Measurements from ENCODE around the gene NR5A1.

The NR5A1 gene

DNA sequence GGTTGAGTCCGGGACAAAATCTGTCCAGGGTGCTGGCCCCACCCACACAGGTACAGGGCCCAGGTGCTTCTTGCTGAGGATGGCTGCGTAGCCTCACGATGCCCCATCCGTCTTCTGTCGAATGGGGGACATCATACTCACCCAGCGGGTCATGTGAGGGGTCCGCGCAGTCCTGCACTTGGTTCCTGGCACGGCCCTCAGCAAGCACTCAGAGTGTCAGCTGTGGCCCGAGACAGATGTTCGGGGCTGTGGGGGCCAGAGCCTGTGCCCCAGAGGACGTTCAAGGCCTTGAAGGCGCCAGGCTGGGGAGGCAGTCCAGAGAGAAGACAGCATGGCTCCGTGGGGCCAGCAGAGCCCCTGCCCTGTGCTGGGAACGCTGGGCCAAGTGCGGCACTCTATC is 27.8 kb downstream of the NR5A1 start:
- DNase-seq = no peak

DNA sequence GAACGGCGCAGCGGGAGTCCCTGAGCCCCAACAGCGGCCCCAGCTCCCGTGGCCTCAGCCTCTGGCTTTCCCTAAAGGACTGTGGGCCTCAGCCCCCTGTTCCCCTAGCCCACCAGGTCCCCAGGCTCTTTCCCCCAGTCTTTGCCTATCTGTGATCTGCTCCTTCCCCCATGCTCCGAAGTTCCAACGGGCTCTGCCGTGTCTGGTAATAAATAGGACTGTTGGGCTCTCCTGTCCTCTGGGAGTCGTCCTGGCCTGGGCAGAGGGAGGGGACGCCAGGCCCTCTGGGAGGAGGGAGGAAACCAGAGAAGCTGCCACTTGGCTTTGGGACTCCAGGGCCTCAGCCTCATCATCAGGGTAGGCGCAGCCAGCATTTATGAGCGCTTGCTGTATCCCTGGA is 28.8 kb downstream of the NR5A1 start:
- DNase-seq = no peak

DNA sequence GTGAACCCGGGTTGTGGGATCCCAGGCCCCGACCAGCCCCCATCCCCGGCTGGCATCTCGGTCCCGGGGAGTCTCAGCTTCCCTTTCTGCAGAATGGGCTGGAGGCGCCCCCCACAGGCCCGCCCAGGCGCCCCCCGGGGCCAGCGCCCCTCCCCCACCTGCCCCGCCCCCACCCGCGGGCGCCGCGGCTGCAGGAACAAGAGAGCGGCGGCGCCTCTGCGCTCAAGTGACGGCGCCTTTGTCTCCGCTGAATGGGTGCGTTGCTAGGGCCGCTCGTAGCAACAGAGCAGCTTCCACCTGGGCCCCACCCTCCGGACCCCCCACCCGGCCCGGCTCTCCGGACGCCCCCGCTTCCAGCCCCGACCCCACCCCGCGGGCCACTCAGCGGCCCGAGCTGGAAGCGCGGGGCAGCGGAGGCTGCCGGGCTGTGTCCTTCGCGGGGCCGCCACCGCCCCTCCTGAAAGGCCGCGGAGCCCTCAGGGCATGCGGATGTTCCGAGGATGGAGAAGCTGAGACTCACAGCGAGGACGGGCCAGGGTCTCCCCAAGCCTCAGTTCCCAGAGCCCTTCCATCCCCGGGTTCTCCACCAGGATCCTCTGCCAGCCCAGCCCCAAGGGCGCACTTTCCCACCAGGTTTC is 29.4 kb downstream of the NR5A1 start:
- no peak for DNase-seq

DNA sequence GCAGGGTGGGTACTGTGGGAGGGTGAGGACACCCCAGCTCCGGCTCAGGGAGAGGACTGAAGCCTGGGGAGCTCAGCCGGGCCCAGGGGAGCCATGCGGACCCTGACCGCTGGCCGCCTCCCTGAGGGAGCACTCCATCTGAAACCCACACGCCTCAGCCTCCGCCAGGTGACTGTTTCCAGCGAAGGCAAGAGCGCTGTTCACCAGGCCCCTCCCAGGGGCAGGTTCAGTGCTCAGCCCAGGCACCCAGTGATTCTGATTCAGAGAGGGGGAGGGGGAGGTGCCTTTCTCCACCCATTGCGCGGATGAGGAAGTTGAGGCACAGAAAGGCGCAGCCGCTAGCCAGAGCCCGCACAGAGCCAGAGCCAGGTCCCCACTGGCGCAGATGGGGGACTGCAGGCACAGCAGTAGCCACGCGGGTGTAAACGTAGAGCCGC is 30.0 kb downstream of the NR5A1 start:
- no peak for DNase-seq

DNA sequence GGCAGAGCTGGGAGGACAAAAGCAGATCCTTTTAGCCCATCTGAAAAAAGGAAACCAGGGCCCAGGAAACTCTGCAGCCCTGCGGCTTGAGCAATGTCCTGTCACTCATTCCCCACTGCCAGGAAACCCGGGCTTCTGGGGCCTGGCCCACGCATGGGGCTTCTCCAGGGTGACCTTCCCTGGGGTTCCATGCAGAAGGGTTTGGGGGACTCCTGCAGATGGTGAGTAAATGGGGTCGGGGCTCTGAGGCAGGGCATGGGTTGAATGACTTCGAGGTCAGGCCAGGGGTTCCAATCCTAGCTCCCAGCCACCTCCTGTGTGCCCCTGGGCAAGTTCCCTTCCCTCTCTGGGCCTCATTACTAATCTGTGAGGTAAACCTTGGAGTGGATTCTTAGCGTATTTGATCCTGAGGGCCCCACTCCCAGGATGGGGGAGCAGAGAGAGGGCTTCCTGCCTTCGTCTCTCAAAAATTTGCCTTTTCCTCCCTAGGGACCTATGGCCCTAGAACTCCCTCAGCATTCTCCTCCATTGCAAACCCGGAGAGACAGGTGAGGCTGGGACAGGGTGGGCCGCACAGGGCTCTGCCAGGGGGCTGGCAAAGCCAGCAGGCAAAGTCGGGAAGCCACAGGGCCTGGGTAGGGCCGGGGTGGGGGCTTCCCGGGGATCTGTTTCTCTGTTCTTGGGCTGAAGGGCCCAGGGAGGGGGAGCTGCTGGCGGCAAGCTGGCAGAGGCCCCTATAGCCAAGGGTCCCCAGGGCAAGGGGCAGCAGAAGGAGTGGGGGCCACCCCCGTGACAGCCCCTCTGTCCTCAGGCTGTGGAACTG is 31.1 kb downstream of the NR5A1 start:
- DNase-seq = no peak

DNA sequence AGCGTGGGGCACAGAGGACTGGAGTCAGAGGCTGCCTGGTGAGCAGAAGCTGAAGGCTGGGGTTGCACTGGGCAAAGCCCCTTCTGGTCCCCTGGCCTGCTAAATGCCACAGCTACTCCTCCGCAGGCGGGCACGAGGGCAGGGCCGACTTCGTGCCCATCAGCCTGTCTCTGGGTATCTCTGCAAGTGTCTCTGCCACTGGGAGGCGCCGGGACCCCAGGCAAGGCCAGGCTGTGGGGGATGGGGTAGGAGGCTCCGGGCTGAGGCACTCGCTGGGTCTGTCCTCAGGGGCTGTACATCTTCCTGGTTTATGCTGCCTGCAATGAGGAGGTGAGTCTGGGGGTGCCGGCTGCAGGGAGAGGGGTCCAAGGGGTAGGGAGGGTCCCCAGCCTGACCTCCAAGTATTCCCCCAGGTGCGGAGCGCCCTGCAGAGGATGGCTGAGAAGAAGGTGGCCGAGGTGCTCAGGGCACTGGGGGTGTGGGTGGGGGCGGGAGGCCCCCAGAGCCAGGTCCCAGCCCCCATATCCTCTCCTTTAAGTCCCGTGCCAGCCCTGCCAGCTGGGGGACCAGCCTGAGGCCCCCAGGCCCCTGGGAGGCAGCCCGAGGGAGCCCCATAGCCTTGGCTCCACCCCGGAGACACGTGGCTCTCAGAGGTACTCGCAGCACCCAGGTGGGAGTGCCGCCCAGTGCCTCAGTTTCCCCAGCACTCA is 31.9 kb downstream of the NR5A1 start:
- DNase-seq = no peak

DNA sequence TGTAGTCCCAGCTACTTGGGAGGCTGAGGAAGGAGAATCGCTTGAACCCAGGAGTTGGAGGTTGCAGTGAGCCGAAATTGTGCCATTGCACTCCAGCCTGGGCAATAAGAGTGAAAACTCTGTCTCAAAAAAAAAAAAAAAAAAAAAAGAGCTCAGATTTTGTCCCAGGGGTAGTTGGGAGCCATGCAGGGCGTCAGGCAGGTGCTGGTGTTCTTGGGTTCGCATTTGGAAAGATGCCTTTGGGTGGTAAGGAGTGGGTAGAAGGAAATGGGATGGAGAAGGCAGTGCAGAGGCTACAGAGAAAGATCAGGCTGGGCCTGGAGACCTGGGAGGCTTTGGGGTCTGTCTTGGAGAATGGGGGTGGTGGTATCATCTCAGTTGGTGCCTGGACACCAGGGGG is 33.0 kb downstream of the NR5A1 start:
- no peak for DNase-seq

DNA sequence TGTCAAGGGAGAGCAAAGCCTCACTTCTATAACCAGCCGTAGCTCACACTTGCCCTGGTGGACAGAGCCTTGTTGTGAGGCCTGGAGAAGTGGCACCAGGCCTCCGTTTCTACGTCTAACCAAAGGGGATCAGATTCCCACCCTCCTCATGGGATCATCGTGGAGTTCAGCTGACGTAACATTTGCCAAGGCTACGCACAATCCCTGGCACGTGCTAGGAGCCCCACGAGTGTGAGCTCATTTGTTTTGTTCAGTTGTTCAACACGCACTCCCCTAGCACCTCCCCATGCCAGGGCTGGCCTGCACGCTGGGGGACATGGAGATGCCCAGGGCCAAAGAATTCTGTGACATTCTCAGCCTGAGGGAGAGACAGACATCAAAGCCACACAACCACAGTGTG is 33.9 kb downstream of the NR5A1 start:
- no peak for DNase-seq

DNA sequence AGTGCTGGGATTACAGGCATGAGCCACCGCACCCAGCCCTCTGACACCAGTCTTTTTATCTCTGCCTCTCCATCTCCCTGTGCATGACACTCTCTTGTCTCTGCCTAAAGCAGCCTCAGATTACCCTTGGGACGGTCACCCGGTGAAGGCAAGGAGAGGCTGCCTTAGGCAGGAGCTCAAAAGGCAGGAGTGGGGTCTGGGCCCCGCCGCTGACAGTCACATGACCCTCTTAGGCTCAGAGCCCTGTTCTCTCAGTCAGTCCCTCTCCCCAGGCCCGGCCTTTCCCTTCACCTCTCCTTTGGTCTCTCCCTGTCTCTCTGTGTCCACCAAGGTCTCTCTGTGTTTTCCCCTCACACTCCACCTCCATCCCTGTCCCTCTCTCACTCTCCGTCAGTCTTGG is 34.4 kb downstream of the NR5A1 start:
- no peak for DNase-seq

DNA sequence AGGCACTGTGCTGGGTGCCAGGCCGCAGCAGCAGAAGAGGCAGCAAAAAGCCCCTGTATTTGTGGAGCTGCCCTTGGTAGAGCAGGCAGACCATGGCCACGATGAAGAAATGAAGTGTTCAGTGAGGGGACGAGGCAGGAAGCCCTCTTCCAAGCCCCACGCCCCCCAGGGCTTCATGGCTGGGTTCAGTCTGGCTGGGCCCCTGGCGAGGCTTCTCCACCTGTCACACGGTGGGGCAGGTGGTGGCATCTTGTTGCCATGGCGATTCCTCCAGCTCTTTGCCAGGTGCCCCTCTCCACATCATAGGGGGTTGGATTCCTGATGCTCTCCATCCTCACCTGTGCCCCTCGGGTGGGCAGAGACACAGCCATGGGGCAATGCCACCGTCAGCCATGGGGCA is 35.4 kb downstream of the NR5A1 start:
- no peak for DNase-seq

DNA sequence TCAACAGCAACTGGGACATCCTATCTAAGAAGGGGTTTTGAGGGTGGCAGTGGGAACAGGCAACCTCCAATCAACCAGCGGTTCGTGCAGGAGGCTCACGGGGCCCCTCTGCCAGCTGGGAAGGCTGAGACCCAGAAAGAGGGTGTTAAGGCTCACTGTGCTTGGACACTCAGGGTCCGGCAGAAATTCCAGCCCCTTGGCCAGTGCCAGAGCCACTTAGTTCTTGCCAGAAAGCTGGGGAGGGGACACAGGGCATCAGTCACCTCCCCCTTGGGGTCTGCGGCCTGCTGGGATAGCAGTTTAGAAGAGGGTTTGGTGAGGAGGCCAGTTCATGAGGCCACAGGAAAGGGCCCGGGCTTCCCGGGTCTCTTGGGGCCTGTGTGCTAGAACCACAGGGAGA is 36.5 kb downstream of the NR5A1 start:
- no peak for DNase-seq

DNA sequence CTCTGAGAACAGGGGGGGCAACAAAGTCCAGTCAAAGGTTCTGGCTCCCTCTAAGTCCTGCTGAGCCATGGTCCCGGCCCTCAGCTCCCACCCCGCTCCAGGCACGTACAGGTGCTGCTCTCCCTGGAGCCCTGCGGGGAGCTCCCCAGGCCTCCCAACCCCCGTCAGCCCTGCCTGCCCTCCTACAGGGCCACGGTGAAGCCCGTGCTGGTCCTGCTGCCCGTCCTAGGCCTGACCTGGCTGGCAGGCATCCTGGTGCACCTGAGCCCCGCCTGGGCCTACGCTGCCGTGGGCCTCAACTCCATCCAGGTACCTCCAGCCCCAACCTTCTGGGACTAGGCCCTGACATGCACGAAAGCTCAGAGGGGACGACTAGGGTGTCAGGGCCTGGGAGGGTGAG is 36.9 kb downstream of the NR5A1 start:
- no peak for DNase-seq

DNA sequence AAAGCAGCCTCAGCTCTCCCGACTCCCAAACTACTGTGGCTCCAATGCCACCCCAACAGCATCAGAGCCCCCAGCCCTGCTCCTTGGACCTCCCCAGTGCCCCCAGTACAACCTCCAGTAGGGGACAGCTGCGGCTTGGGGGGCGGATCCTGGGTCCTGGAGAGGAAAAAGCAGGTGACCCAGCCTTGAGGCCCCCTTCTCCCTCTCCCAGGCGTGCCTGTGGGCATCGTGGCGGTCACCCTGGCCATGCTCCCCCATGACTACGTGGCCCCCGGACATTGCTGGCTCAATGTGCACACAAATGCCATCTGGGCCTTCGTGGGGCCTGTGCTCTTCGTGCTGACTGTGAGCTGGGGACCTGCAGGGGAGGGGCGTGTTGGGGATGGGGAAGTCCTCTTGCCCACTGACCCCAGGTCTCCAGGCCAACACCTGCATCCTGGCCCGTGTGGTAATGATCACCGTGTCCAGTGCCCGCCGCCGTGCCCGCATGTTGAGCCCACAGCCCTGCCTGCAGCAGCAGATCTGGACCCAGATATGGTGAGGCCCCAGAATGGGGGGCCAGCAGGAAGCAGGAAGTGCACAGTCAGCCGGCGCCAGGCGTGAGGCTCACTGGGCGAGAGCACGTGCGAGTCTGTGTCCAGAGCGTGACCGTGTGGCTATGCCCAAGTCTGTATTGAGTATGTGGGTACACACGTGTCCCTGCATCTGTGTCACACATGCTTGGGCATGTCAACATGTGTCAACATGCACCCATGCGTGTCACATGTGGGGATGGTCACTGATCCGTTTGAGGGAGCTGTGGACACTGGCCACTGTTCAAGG is 38.0 kb downstream of the NR5A1 start:
- DNase-seq = no peak

DNA sequence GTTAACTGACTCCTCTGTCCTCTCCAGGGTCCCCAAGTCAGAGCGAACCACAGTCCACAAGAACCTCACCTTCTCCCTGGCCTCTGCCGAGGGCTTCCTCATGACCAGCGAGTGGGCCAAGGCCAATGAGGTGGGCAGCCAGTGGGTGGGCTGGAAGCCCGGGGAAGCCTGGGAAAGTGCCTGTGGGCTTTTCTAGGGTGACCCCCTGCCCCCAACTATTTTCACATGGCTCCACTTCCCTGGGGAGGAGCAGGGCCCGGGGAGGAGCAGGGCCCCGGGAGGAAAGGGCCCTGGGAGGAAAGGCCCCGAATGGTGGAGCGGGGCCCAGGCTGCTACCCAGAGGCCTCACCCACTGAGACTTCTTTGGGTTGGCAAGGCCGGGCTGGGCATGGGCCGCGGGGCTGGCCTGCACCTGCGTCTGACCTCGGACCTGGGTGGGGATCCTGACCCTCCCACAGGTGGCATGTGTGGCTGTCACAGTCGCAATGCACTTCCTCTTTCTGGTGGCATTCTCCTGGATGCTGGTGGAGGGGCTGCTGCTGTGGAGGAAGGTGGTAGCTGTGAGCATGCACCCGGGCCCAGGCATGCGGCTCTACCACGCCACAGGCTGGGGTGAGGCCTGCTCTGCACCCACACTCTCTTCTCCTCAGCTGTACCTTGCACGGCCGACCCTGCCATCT is 39.0 kb downstream of the NR5A1 start:
- no peak for DNase-seq

DNA sequence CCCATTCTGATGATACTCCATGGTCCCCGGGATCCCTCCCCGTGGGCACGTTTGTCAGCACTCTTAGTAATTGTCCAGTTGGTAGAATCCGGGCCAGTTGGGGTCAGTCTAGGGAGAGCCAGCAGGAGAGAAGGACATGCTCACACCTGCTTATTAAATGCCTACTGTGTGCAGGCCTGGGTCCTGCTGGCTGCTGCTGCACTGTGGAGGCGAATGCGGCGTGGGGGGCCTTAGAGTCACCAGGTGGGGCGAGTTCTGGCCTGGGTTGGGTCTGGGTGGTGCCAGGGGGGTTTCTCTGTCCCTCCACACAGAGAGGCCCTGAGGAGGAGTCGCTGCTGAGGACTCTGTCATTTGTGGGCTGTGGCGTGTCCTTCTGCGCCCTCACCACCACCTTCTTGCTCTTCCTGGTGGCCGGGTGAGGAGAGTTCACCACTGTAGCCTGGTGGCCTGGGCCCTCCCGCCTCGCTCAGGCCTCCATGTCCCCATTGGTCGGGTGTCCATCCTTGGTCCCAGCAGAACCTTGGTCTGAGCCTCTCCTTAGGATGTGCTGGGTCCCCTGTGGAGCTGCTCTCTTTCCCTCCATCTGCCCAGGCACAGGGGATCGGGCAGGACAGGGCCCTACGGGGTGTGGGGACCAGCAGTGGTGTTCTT is 39.7 kb downstream of the NR5A1 start:
- DNase-seq = no peak

DNA sequence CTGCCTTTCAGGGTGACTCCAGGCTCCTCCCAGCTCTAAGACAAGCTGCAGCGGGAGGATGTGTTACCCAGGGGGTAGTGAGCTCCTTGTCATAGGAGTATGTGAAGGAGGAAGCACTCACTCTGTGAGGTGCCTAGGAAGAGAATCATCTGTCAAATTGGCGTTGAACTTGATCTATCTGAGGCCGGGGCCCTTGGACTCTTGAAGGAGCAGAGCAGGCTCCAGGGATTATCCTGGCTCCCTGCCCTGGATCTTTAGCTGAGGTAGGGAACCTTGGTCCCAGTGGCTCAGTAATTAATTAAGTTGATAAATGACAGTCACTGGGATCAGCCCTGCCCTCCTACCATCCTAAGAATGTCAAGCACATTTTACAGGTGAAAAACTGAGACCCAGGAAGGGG is 41.5 kb downstream of the NR5A1 start:
- no peak for DNase-seq

DNA sequence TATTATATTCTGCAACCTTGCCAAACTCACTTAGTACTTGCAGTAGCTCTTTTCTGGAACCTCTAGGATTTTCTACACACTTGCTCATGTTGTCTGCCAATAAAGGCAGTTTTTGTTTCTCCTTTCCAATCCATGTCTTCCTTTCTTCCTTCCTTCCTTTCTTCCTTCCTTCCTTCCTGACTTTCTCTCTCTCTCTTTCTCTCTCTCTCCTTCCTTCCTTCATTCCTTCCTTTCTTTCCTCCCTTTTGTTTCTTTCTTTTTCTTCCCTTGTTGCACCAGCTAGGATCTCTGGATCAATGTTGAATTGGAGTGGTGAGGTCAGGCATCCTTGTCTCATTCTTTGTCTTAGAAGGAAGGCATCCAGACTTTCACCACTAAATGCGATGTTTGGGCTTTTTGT is 44.5 kb downstream of the NR5A1 start:
- no peak for DNase-seq

DNA sequence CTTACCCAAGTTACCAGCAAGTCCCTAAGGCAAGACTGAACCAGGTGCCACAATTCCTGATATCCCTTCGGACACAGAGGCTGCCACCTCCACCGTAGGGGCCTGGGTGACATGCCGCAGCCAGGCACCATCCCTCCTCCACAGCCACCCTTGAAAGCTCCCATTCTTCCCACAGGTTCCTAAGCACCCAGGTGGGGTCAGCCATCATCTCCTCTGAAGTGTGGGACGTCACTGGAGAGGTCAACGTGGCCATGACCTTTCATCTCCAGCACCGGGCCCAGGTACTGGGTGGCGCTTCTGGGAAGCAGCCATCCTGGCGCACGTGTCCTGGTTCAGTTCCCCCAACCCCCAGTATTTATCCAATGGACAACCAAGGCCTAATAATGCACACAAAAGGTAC is 48.8 kb downstream of the NR5A1 start:
- DNase-seq = no peak

DNA sequence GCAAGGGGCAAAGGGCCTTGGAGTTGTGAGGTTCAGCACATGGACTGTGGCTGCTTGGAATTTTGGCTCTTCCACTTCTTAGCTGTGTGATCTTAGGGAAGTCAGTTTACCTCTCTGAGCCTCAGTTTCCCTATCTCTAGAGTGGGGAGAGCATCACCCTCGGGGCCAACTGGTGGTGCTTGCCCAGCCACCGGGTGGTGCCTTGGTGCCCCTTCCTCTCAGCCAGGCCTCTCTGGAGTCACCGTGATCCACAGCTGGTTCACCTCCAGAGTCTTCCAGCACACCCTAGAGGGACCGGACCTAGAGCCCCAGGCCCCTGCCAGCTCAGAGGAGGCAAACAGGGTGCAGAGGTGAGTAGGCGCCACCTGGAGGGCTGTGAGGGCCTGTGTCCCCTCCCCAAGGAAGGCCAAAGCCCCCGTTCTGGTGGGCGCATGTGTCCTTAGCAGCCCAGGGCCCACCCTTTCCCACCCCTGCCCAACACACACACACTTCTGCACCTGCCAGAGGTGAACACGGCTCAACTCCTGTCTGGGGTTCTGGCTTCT is 49.2 kb downstream of the NR5A1 start:
- DNase-seq = no peak

DNA sequence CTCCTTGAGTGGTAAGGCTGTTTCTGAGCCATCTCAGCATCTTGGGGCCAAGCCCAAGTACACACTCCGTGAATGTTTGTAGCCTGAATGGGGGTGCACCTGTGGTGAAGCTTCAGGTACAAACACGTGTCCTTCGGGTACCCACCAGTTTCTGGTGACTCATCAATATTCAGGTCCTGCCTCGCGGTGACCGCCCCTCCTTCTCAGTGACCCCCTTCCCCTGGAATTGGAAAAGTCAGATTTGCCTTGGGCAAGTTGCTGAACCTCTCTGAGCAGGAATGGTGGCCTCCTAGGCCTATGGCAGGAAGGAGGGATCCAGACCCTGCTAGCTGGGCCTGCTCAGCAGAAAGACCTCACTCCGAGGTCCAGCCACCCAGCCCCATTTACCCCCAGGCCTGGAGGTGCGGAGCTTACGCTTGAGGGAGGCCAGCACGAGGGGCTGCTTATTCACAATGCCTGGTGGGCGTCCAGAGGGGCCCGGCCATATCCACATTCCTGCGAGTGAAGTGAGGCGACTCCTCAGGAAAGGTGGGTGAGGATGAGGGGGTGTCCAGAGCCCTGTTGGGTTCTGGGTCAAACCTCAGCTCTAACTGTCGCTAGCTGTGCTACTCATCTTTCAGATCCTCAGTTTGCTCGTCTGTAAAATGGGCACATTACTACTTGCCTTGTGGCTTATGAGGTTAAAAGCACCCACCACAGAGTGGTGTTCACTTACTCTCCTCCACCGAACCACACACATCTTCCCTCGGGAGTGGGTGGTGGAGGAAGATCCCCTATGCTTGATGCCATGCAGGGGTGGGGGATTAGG is 49.9 kb downstream of the NR5A1 start:
- DNase-seq = no peak

All from cortex of kidney (tissue), 1 donor.